Naive thymus-derived CD4-positive, alpha-beta T cell (primary cell): ENCODE data around the gene MEGF11. TPM values are rescaled to one million over a fixed set of nuclear protein-coding genes. Genes with fewer than 3 reads are reported as not detected.
"Not testable (repeated sequence)": the region's sequence is repeated elsewhere in the genome, so short reads cannot be mapped to it uniquely, and the experiment has no call there.

ENCODE experiments used
- ATAC-seq: fragments of 150-1000 bp; cut with Tn5 transposase; 2 replicates; pipeline ENCODE4 v1.10.0; 2021; ENCODE audit warnings: mild to moderate bottlenecking, moderate library complexity
- CTCF ChIA-PET: fragments of 350-600 bp; sonication (Branson Sonifier 250); formaldehyde crosslinking; loops from one replicate; lab custom pipeline; 2021; ENCODE audit warnings: antibody characterized with exemption; lab: Charles Lee
- POLR2A ChIA-PET: fragments of 350-600 bp; sonication (Branson Sonifier 250); formaldehyde crosslinking; loops from one replicate; lab custom pipeline; 2021; ENCODE audit warnings: antibody characterized with exemption, inconsistent platforms; lab: Charles Lee
- DNase-seq, 9 donors: peaks; one replicate each; pipeline versions ENCODE4 v3.0.0 to v3.0.0-alpha.2; 2020 to 2022; ENCODE audit warnings: mixed read lengths in 1 of 9
- H3K27ac ChIP-seq: one replicate; pipeline ENCODE4 v1.7.0; 2013; ENCODE audit warnings: mild to moderate bottlenecking, low read depth, low read length, moderate library complexity
- H3K27me3 ChIP-seq, 2 donors: one replicate each; pipeline ENCODE4 v1.7.0; 2013; ENCODE audit warnings: low read length in 2 of 2, mild to moderate bottlenecking in 2 of 2, moderate library complexity in 2 of 2; ENCODE audit not compliant: control insufficient read depth in 2 of 2, insufficient read depth in 2 of 2
- H3K36me3 ChIP-seq, 3 experiments: 1 replicate in 2 of 3; 2 replicates in 1 of 3; pipeline ENCODE4 v1.7.0; 2013; ENCODE audit warnings: low read length in 3 of 3, mild to moderate bottlenecking in 3 of 3, moderate library complexity in 1 of 3; ENCODE audit not compliant: insufficient read depth in 3 of 3, control insufficient read depth in 2 of 3
- H3K4me1 ChIP-seq, 2 donors: one replicate each; pipeline ENCODE4 v1.7.0; 2013; ENCODE audit warnings: low read length in 2 of 2, mild to moderate bottlenecking in 2 of 2, moderate library complexity in 1 of 2; ENCODE audit not compliant: control insufficient read depth in 2 of 2, insufficient read depth in 2 of 2
- H3K4me3 ChIP-seq: 2 replicates; pipeline ENCODE4 v1.7.0; 2013; ENCODE audit warnings: mild to moderate bottlenecking, low read length
- H3K9me3 ChIP-seq, 3 experiments: 1 replicate in 2 of 3; 2 replicates in 1 of 3; pipeline ENCODE4 v1.7.0; 2013; ENCODE audit warnings: low read length in 3 of 3; ENCODE audit not compliant: control insufficient read depth in 2 of 3
- H3K27ac Mint-ChIP-seq, 9 donors: one replicate each; pipeline ENCODE4 v1.8.0; 2020 to 2022; ENCODE audit warnings: mixed read lengths in 9 of 9, mild to moderate bottlenecking in 8 of 9, moderate library complexity in 5 of 9, inconsistent platforms in 2 of 9
- H3K27me3 Mint-ChIP-seq, 5 donors: one replicate each; pipeline ENCODE4 v1.8.0; 2021 to 2022; ENCODE audit warnings: mixed read lengths in 5 of 5, mild to moderate bottlenecking in 1 of 5
- H3K36me3 Mint-ChIP-seq, 5 donors: one replicate each; pipeline ENCODE4 v1.8.0; 2020 to 2022; ENCODE audit warnings: mixed read lengths in 5 of 5, mild to moderate bottlenecking in 3 of 5, inconsistent platforms in 1 of 5
- H3K4me1 Mint-ChIP-seq, 7 donors: one replicate each; pipeline ENCODE4 v1.8.0; 2020 to 2022; ENCODE audit warnings: mixed read lengths in 7 of 7, mild to moderate bottlenecking in 3 of 7, inconsistent platforms in 1 of 7
- H3K4me3 Mint-ChIP-seq, 10 donors: one replicate each; pipeline ENCODE4 v1.8.0; 2020 to 2022; ENCODE audit warnings: mild to moderate bottlenecking in 10 of 10, mixed read lengths in 10 of 10, moderate library complexity in 6 of 10, inconsistent platforms in 2 of 10
- H3K9me3 Mint-ChIP-seq, 11 donors: one replicate each; pipeline ENCODE4 v1.8.0; 2020 to 2022; ENCODE audit warnings: mixed read lengths in 11 of 11, mild to moderate bottlenecking in 4 of 11, inconsistent platforms in 1 of 11, moderate library complexity in 1 of 11
- intact Hi-C, 2 donors: fragments of 100-400 bp; cut with micrococcal nuclease; formaldehyde crosslinking; loops; one replicate each; pipeline ENCODE4 v1.15.1; 2023
- polyA plus RNA-seq, 2 donors: library from polyadenylated mRNA; unstranded; fragments of 300-500 nt; fragmentation: Illumina TruSeq; gene quantifications; one replicate each; pipeline ENCODE4 v1.2.3, GENCODE V29; 2021
- total RNA-seq, 6 experiments: library from RNA in 5 of 6; stranded (reverse) in 5 of 6; gene quantifications; 1 replicate in 5 of 6; 2 replicates in 1 of 6; pipeline ENCODE4 v1.2.3 and lab custom pipeline; 2021 to 2026

The MEGF11 gene
- total and polyA plus RNA-seq, 7 experiments from 2014 or later = 0.45 TPM; not detected in 6

- Histone ChIP-seq H3K27ac (no peak overlapping the region), H3K9me3 (no peaks in the 10 kb centered on the region), H3K4me1 (peaks cover 0 to 3% of the 10 kb centered on the region in 2 donors), H3K4me3 (no peak overlapping the region), H3K27me3 (no peaks in the 10 kb centered on the region), H3K36me3 (no peaks in the 10 kb centered on the region)
- Mint-ChIP-seq H3K4me1 (peaks cover 5 to 14% (median 10%) of the 10 kb centered on the region in 7 donors), H3K27me3 (peaks cover 13 to 43% (median 19%) of the 10 kb centered on the region in 5 donors), H3K4me3 (no peak overlapping the region), H3K9me3 (no peaks in the 10 kb centered on the region), H3K36me3 (no peaks in the 10 kb centered on the region), H3K27ac (no peak overlapping the region)
- ChIA-PET POLR2A (no interaction called here), CTCF (no interaction called here)
- intact Hi-C loops = no loop called here
- DNase-seq = no peak
- ATAC-seq = no peak
These were observed 274.2 kb downstream of the MEGF11 start for GRCh38 chr15:65979316-65979715.

- peaks cover 5 to 39% (median 12%) of the 10 kb centered on the region in 5 donors for H3K27me3 Mint-ChIP-seq
- Histone ChIP-seq H3K27me3 (no peaks in the 10 kb centered on the region), H3K4me3 (no peak overlapping the region), H3K4me1 (peaks cover 0 to 3% of the 10 kb centered on the region in 2 donors), H3K27ac (no peak overlapping the region), H3K9me3 (no peaks in the 10 kb centered on the region), H3K36me3 (no peaks in the 10 kb centered on the region)
- no peaks in the 10 kb centered on the region for H3K36me3 Mint-ChIP-seq
- ChIA-PET CTCF (no interaction called here), POLR2A (no interaction called here)
- ATAC-seq (no peak), DNase-seq (no peak)
- peaks cover 5 to 14% (median 10%) of the 10 kb centered on the region in 7 donors for H3K4me1 Mint-ChIP-seq
- H3K4me3 Mint-ChIP-seq = no peak overlapping the region
- intact Hi-C loops = no loop called here
- H3K27ac Mint-ChIP-seq = no peak overlapping the region
- no peaks in the 10 kb centered on the region for H3K9me3 Mint-ChIP-seq
These were observed 275.4 kb downstream of the MEGF11 start for GRCh38 chr15:65978110-65978509.

GRCh38 chr15:65976196-65976595 is 277.4 kb downstream of the MEGF11 start:
- H3K27me3 Mint-ChIP-seq = peaks cover 0 to 35% (median 4%) of the 10 kb centered on the region in 5 donors
- H3K27ac Mint-ChIP-seq, H3K9me3 ChIP-seq, H3K4me3 Mint-ChIP-seq, H3K27me3 ChIP-seq, H3K4me1 ChIP-seq, H3K36me3 ChIP-seq, CTCF ChIA-PET, ATAC-seq, DNase-seq, H3K4me3 ChIP-seq, H3K36me3 Mint-ChIP-seq, H3K27ac ChIP-seq, intact Hi-C loops, H3K4me1 Mint-ChIP-seq, H3K9me3 Mint-ChIP-seq, POLR2A ChIA-PET: not testable (repeated sequence)

DNA sequence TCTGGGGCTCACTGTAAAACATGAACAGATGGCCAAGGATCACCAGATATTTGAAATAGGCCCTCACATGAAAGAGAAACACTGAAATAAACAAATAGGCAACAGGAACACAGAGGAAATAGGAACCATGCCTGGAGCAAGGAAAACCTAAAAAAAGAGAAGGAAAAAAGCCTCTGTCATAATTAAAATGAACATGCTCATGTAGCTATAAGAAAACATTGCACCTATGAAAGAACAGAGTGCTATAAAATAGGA is 281.9 kb downstream of the MEGF11 start:
- Histone ChIP-seq H3K27ac (no peak overlapping the region), H3K36me3 (no peaks in the 10 kb centered on the region), H3K9me3 (no peaks in the 10 kb centered on the region), H3K4me1 (no peaks in the 10 kb centered on the region), H3K27me3 (no peaks in the 10 kb centered on the region), H3K4me3 (no peak overlapping the region)
- ATAC-seq = no peak
- Mint-ChIP-seq H3K36me3 (no peaks in the 10 kb centered on the region), H3K4me1 (peaks cover 0 to 4% (median 0%) of the 10 kb centered on the region in 7 donors), H3K9me3 (peaks cover 0 to 1% (median 0%) of the 10 kb centered on the region in 11 donors), H3K27me3 (peaks cover 24 to 53% (median 33%) of the 10 kb centered on the region in 5 donors), H3K27ac (no peak overlapping the region), H3K4me3 (no peak overlapping the region)
- intact Hi-C loops = no loop called here
- POLR2A ChIA-PET = no interaction called here
- CTCF ChIA-PET = no interaction called here
- no peak for DNase-seq

DNA sequence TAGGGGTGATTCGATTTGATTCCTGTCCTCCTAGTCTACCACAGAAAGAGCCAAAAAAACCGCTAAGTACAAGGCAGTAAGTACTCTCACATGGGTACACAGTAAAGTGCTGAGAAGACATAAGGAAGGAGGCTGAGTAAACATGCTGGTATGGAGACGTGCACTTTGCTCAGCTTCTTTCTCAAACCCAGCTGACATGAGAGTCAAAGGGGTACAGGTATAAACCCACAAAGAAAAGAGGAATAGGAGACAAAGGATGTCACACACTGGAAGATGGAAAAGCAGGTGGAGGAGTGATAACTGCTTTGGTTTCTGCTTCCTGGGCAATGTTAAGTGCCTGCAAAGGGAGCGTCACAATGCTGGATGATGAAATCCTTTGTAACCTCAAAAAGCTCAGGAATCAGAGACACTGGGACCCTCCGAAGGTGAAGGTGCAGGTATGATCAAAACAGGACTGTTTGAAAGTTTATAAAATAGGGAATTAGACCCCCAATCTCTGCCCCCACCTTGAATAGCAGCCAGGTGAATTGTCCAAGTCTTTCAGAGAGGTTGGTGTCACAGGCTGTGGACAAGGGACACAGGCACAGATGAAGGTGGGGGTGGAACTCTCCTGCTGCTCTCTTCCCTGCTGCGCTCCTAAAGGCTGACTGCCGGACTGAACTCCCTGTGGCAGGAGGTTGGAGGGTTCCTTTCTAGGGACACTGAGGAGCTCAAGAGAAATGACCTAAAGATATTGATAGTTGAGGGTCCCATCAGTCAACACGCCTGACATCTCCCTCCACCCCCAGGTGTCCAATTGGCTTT is 282.4 kb downstream of the MEGF11 start:
- DNase-seq = no peak
- no peak for ATAC-seq
- Mint-ChIP-seq H3K27me3 (peaks cover 24 to 58% (median 33%) of the 10 kb centered on the region in 5 donors), H3K4me1 (peaks cover 0 to 4% (median 0%) of the 10 kb centered on the region in 7 donors), H3K27ac (no peak overlapping the region), H3K36me3 (no peaks in the 10 kb centered on the region), H3K9me3 (peaks cover 0 to 1% (median 0%) of the 10 kb centered on the region in 11 donors), H3K4me3 (no peak overlapping the region)
- H3K9me3 ChIP-seq = no peaks in the 10 kb centered on the region
- intact Hi-C loops = no loop called here
- H3K4me3 ChIP-seq = no peak overlapping the region
- H3K36me3 ChIP-seq = no peaks in the 10 kb centered on the region
- no peak overlapping the region for H3K27ac ChIP-seq
- H3K4me1 ChIP-seq = no peaks in the 10 kb centered on the region
- POLR2A ChIA-PET = no interaction called here
- no peaks in the 10 kb centered on the region for H3K27me3 ChIP-seq
- CTCF ChIA-PET = no interaction called here

- ATAC-seq (no peak), DNase-seq (no peak)
- Histone ChIP-seq H3K36me3 (no peaks in the 10 kb centered on the region), H3K27ac (no peak overlapping the region), H3K4me1 (no peaks in the 10 kb centered on the region), H3K4me3 (no peak overlapping the region), H3K27me3 (no peaks in the 10 kb centered on the region), H3K9me3 (no peaks in the 10 kb centered on the region)
- no peak overlapping the region for H3K27ac Mint-ChIP-seq
- H3K4me1 Mint-ChIP-seq = peaks cover 0 to 2% (median 0%) of the 10 kb centered on the region in 7 donors
- POLR2A ChIA-PET = no interaction called here
- intact Hi-C loops = loop anchor here in 1 of 2 donors (10.0 kb wide), 1 partner anchor 105 kb away; the partner anchor contains the start of gene RAB11A
- H3K36me3 Mint-ChIP-seq = no peaks in the 10 kb centered on the region
- H3K9me3 Mint-ChIP-seq = peaks cover 0 to 1% (median 0%) of the 10 kb centered on the region in 11 donors
- CTCF ChIA-PET = no interaction called here
- no peak overlapping the region for H3K4me3 Mint-ChIP-seq
- peaks cover 28 to 54% (median 33%) of the 10 kb centered on the region in 5 donors for H3K27me3 Mint-ChIP-seq
These were observed 283.4 kb downstream of the MEGF11 start for GRCh38 chr15:65969865-65970816.
